ENCODE data around the gene RAD51AP2. TPM values are rescaled to one million over a fixed set of nuclear protein-coding genes. Genes with fewer than 3 reads are reported as not detected.

Gene RAD51AP2
- total RNA-seq, 1 donor from 2014 or later: 0.23 TPM

DNA sequence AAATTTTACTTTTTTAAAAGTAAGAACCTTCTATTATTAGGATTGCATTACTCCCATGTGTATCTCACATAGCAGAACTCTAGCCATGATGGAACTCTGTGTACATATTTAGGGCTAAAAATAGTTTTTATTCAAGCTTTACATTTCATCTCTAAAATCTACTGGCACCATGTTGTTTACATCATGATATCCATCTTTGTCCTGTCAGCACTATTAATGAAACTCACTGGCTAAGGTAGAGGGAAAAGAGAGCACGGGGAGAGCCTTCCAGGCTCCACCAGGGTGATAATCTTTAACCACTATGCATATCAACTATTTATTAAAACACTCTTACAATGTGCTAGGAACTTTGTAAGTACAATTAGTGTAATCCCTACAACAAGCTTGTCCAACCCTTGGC is 34.7 kb downstream of the RAD51AP2 start:
- Mint-ChIP-seq H3K36me3 (ENCODE audit: low read depth) (no peaks in the 10 kb centered on the region), H3K4me3 (no peak overlapping the region), H3K9me3 (no peaks in the 10 kb centered on the region), H3K4me1 (no peaks in the 10 kb centered on the region), H3K27ac (ENCODE audit: unreplicated experiment) (no peak overlapping the region), H3K27me3 (ENCODE audit: low read depth) (no peaks in the 10 kb centered on the region)
- no peak for TF ChIP-seq CTCF (conservative IDR thresholded peaks at IDR 0.05)
- no peak for DNase-seq (ENCODE audit: low read depth, low spot score)

DNA sequence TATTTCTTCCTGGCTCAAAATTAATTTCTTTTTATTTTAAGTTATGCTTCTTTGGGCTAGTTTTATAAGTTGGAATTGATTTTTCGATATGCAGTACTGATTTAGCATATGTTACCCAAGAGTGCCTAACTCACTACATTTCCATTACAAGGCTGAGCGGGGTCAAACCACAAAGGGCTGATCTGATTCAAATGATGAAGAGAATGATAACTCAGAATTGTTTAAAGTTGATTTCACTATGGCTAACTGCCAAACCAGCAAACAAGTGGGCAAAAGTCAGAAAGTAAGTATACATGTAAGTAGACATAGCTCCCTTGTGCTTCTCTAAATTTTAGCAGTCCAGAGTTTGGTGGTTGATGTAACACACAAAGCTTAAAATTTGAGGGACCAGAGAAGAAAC is 35.6 kb downstream of the RAD51AP2 start:
- no peak overlapping the region for H3K27ac Mint-ChIP-seq (ENCODE audit: unreplicated experiment)
- H3K27me3 Mint-ChIP-seq (ENCODE audit: low read depth): no peaks in the 10 kb centered on the region
- no peak for DNase-seq (ENCODE audit: low read depth, low spot score)
- H3K36me3 Mint-ChIP-seq (ENCODE audit: low read depth): no peaks in the 10 kb centered on the region
- no peaks in the 10 kb centered on the region for H3K4me1 Mint-ChIP-seq
- no peak for TF ChIP-seq CTCF (conservative IDR thresholded peaks at IDR 0.05)
- no peaks in the 10 kb centered on the region for H3K9me3 Mint-ChIP-seq
- H3K4me3 Mint-ChIP-seq: no peak overlapping the region

DNA sequence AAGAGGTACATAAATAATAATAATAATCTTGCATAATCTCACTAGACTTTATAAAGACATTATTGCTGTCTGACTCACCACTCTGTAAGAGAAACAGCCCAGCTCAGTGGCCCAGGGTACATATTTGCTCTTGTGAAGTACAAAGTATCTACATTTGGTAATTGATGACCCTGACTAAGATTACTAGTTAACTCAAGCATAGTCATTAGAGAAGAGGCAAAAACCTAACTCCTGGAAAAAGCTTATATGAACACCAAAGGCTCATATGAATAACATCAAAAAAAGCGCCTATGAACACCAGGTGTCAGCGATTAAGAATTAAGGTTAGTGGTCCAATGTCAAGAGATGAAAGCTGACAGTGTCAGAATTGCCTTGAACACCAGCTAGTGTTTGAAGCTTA is 38.4 kb downstream of the RAD51AP2 start:
- TF ChIP-seq CTCF (conservative IDR thresholded peaks at IDR 0.05): no peak
- no peak overlapping the region for H3K27ac Mint-ChIP-seq (ENCODE audit: unreplicated experiment)
- no peak overlapping the region for H3K4me3 Mint-ChIP-seq
- H3K4me1 Mint-ChIP-seq: no peaks in the 10 kb centered on the region
- no peaks in the 10 kb centered on the region for H3K36me3 Mint-ChIP-seq (ENCODE audit: low read depth)
- DNase-seq (ENCODE audit: low read depth, low spot score): no peak
- H3K9me3 Mint-ChIP-seq: no peaks in the 10 kb centered on the region
- H3K27me3 Mint-ChIP-seq (ENCODE audit: low read depth): no peaks in the 10 kb centered on the region

GRCh38 chr2:17476830-17477229 is 41.4 kb downstream of the RAD51AP2 start:
- no peak overlapping the region for H3K27ac Mint-ChIP-seq (ENCODE audit: unreplicated experiment)

DNA sequence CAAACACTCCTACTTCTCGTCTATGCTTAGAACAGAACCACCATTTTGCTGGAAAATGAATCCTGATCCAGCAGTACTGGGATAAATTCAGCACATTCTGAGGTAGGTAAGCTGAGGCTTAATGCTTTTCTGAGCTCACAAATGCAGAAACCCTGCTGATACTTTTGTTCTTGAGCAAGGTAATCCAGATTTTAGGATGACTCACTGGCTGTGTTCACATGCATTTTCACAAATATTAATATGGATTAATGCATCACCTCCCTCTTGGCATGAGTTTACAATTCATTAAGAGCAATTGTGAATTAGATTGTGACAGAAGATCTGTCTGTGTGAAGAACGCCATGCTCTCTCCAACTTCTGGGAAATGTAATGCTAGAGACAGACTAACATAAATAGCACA is 42.2 kb downstream of the RAD51AP2 start:
- Mint-ChIP-seq H3K4me3 (no peak overlapping the region), H3K4me1 (no peaks in the 10 kb centered on the region), H3K27me3 (ENCODE audit: low read depth) (no peaks in the 10 kb centered on the region), H3K27ac (ENCODE audit: unreplicated experiment) (no peak overlapping the region), H3K36me3 (ENCODE audit: low read depth) (no peaks in the 10 kb centered on the region), H3K9me3 (no peaks in the 10 kb centered on the region)
- no peak for TF ChIP-seq CTCF (conservative IDR thresholded peaks at IDR 0.05)
- DNase-seq (ENCODE audit: low read depth, low spot score): no peak

More at GRCh38 chr2:17476830-17477229, 41.4 kb downstream of the RAD51AP2 start:
- DNase-seq (ENCODE audit: low read depth, low spot score): no peak
- Mint-ChIP-seq H3K4me3 (no peak overlapping the region), H3K27me3 (ENCODE audit: low read depth) (no peaks in the 10 kb centered on the region), H3K36me3 (ENCODE audit: low read depth) (no peaks in the 10 kb centered on the region), H3K4me1 (no peaks in the 10 kb centered on the region), H3K9me3 (no peaks in the 10 kb centered on the region)
- no peak for TF ChIP-seq CTCF (conservative IDR thresholded peaks at IDR 0.05)

DNA sequence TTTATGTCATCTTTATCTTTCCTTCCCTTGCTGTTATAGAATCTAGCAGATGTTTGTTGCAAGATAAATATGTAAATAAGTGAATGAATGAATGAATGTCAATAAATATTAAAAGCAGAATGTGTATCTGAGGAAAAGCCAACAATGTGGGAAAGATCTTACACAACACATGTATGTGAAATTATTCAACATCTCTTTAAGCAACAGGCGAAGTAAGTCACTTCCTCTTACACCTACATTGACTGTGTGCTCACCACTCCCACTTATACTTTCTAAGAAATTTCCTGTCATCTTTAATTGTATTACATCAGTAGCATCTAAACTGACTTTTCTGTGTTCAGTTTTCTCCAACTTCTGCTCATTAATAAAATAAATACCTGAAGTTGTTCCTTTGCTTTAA is 43.0 kb downstream of the RAD51AP2 start:
- no peak for TF ChIP-seq CTCF (conservative IDR thresholded peaks at IDR 0.05)
- Mint-ChIP-seq H3K9me3 (peaks cover 3% of the 10 kb centered on the region), H3K36me3 (ENCODE audit: low read depth) (peaks cover 2% of the 10 kb centered on the region), H3K4me3 (no peak overlapping the region), H3K4me1 (no peaks in the 10 kb centered on the region), H3K27me3 (ENCODE audit: low read depth) (no peaks in the 10 kb centered on the region), H3K27ac (ENCODE audit: unreplicated experiment) (no peak overlapping the region)
- DNase-seq (ENCODE audit: low read depth, low spot score): no peak
